SK-N-SH treated with all-trans-retinoic acid at 6 μM for 48 hours (cell line): Measurements from ENCODE around the gene PRKCE.
"Not testable (repeated sequence)": the region's sequence is repeated elsewhere in the genome, so short reads cannot be mapped to it uniquely, and the experiment has no call there.

Experiments used
- ATAC-seq: fragments of 200-7000 bp; cut with Tn5 transposase; 3 replicates; pipeline ENCODE4 v1.9.1; 2020; ENCODE audit warnings: mild to moderate bottlenecking, moderate library complexity
- ARNTL ChIP-seq: fragments of 450-650 bp; formaldehyde crosslinking; IDR thresholded peaks from 2 replicates; pipeline ENCODE4 v1.5.0; 2020; ENCODE audit warnings: low read depth, mild to moderate bottlenecking, moderate library complexity, borderline replicate concordance
- BACH2 ChIP-seq: fragments of 250-450 bp; sonication (Bioruptor Pico); IDR thresholded peaks from 2 replicates; pipeline ENCODE4 v1.9.0; 2021; ENCODE audit warnings: mild to moderate bottlenecking, borderline replicate concordance
- CSDC2 ChIP-seq: fragments of 250-450 bp; sonication (Bioruptor Pico); IDR thresholded peaks from 2 replicates; pipeline ENCODE4 v1.5.0; 2020; ENCODE audit warnings: mild to moderate bottlenecking, moderate library complexity
- ESRRG ChIP-seq: fragments of 250-450 bp; sonication (Bioruptor Pico); IDR thresholded peaks from 2 replicates; pipeline ENCODE4 v1.6.1; 2021; ENCODE audit warnings: mild to moderate bottlenecking
- GLIS3 ChIP-seq: fragments of 250-450 bp; sonication (Bioruptor Pico); IDR thresholded peaks from 2 replicates; pipeline ENCODE4 v1.5.0; 2020; ENCODE audit warnings: mild to moderate bottlenecking, moderate library complexity
- ISL1 ChIP-seq: fragments of 250-450 bp; sonication (Bioruptor Pico); IDR thresholded peaks from 2 replicates; pipeline ENCODE4 v2.1.2; 2022; ENCODE audit warnings: mild to moderate bottlenecking, moderate library complexity
- OSR1 ChIP-seq: fragments of 250-450 bp; sonication (Bioruptor Pico); IDR thresholded peaks from 2 replicates; pipeline ENCODE4 v1.8.0; 2022; ENCODE audit warnings: moderate library complexity, mild to moderate bottlenecking, inconsistent platforms
- PATZ1 ChIP-seq: fragments of 250-450 bp; sonication (Bioruptor Pico); IDR thresholded peaks from 2 replicates; pipeline ENCODE4 v1.8.0; 2020; ENCODE audit warnings: mild to moderate bottlenecking, moderate library complexity, borderline replicate concordance
- PPARA ChIP-seq: fragments of 250-450 bp; sonication (Bioruptor Pico); IDR thresholded peaks from 2 replicates; pipeline ENCODE4 v1.5.0; 2020; ENCODE audit warnings: mild to moderate bottlenecking, borderline replicate concordance
- RARB ChIP-seq: fragments of 250-450 bp; sonication (Bioruptor Pico); IDR thresholded peaks from 2 replicates; pipeline ENCODE4 v1.8.0; 2021; ENCODE audit warnings: mild to moderate bottlenecking, moderate library complexity
- TOX ChIP-seq: fragments of 250-450 bp; sonication (Bioruptor Pico); IDR thresholded peaks from 2 replicates; pipeline ENCODE4 v1.8.0; 2021; ENCODE audit warnings: mild to moderate bottlenecking, moderate library complexity, borderline replicate concordance
- ZFP30 ChIP-seq: fragments of 450-650 bp; formaldehyde crosslinking; IDR thresholded peaks from 2 replicates; pipeline ENCODE4 v1.5.0; 2022; ENCODE audit warnings: mild to moderate bottlenecking, moderate library complexity
- ZNF565 ChIP-seq: fragments of 450-650 bp; formaldehyde crosslinking; conservative IDR thresholded peaks from 2 replicates; pipeline ENCODE4 v1.5.0; 2020; ENCODE audit warnings: low read depth, mild to moderate bottlenecking, moderate library complexity
- ZNF70 ChIP-seq: fragments of 450-650 bp; formaldehyde crosslinking; IDR thresholded peaks from 2 replicates; pipeline ENCODE4 v1.5.0; 2020; ENCODE audit warnings: mild to moderate bottlenecking, moderate library complexity
- ZNF8 ChIP-seq: fragments of 450-650 bp; formaldehyde crosslinking; IDR thresholded peaks from 2 replicates; pipeline ENCODE4 v1.5.0; 2020; ENCODE audit warnings: mild to moderate bottlenecking, moderate library complexity
- TF ChIP-seq, protein P1 (sequence below): fragments of 250-450 bp; sonication (Bioruptor Pico); IDR thresholded peaks from 2 replicates; pipeline ENCODE4 v1.5.1; 2020; ENCODE audit warnings: low read depth, mild to moderate bottlenecking, moderate library complexity
- TF ChIP-seq, protein P2 (sequence below): fragments of 250-450 bp; sonication (Bioruptor Pico); IDR thresholded peaks from 2 replicates; pipeline ENCODE4 v1.5.1; 2021; ENCODE audit warnings: mild to moderate bottlenecking, moderate library complexity
- TF ChIP-seq, protein P3 (sequence below): fragments of 250-450 bp; sonication (Bioruptor Pico); IDR thresholded peaks from 2 replicates; pipeline ENCODE4 v1.5.0; 2020; ENCODE audit warnings: mild to moderate bottlenecking, moderate library complexity

The PRKCE gene

GRCh38 chr2:45714679-45715078 lies 63.2 kb downstream of the PRKCE start:
- TF ChIP-seq, protein P1, sequence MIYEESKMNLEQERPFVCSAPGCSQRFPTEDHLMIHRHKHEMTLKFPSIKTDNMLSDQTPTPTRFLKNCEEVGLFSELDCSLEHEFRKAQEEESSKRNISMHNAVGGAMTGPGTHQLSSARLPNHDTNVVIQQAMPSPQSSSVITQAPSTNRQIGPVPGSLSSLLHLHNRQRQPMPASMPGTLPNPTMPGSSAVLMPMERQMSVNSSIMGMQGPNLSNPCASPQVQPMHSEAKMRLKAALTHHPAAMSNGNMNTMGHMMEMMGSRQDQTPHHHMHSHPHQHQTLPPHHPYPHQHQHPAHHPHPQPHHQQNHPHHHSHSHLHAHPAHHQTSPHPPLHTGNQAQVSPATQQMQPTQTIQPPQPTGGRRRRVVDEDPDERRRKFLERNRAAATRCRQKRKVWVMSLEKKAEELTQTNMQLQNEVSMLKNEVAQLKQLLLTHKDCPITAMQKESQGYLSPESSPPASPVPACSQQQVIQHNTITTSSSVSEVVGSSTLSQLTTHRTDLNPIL (CRISPR knock-in tag) = no peak
- TF ChIP-seq PATZ1 (CRISPR knock-in tag) = no peak
- TF ChIP-seq CSDC2 (CRISPR knock-in tag) = no peak
- TF ChIP-seq TOX = no peak
- TF ChIP-seq RARB (CRISPR knock-in tag) = no peak
- TF ChIP-seq BACH2 (CRISPR knock-in tag) = no peak
- TF ChIP-seq, protein P2, sequence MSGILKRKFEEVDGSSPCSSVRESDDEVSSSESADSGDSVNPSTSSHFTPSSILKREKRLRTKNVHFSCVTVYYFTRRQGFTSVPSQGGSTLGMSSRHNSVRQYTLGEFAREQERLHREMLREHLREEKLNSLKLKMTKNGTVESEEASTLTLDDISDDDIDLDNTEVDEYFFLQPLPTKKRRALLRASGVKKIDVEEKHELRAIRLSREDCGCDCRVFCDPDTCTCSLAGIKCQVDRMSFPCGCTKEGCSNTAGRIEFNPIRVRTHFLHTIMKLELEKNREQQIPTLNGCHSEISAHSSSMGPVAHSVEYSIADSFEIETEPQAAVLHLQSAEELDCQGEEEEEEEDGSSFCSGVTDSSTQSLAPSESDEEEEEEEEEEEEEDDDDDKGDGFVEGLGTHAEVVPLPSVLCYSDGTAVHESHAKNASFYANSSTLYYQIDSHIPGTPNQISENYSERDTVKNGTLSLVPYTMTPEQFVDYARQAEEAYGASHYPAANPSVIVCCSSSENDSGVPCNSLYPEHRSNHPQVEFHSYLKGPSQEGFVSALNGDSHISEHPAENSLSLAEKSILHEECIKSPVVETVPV (CRISPR knock-in tag) = no peak
- no peak for TF ChIP-seq ESRRG (CRISPR knock-in tag)
- TF ChIP-seq ARNTL (CRISPR knock-in tag) = no peak
- TF ChIP-seq OSR1 (CRISPR knock-in tag) = no peak
- no peak for TF ChIP-seq PPARA (CRISPR knock-in tag)
- no peak for TF ChIP-seq ZNF8
- TF ChIP-seq, all 23 proteins: peak for 0
- ATAC-seq = no peak

- no peak for ATAC-seq
- TF ChIP-seq BACH2 (CRISPR knock-in tag) (no peak), ZFP30 (CRISPR knock-in tag) (no peak), ZNF70 (CRISPR knock-in tag) (no peak), PPARA (CRISPR knock-in tag) (no peak), PATZ1 (CRISPR knock-in tag) (no peak), OSR1 (CRISPR knock-in tag) (no peak), GLIS3 (CRISPR knock-in tag) (no peak), ISL1 (no peak), ZNF565 (CRISPR knock-in tag) (no peak), TOX (no peak), ESRRG (CRISPR knock-in tag) (no peak), CSDC2 (CRISPR knock-in tag) (no peak)
- TF ChIP-seq, protein P2 (CRISPR knock-in tag) = no peak
- TF ChIP-seq, protein P1 (CRISPR knock-in tag) = no peak
- TF ChIP-seq, protein P3, sequence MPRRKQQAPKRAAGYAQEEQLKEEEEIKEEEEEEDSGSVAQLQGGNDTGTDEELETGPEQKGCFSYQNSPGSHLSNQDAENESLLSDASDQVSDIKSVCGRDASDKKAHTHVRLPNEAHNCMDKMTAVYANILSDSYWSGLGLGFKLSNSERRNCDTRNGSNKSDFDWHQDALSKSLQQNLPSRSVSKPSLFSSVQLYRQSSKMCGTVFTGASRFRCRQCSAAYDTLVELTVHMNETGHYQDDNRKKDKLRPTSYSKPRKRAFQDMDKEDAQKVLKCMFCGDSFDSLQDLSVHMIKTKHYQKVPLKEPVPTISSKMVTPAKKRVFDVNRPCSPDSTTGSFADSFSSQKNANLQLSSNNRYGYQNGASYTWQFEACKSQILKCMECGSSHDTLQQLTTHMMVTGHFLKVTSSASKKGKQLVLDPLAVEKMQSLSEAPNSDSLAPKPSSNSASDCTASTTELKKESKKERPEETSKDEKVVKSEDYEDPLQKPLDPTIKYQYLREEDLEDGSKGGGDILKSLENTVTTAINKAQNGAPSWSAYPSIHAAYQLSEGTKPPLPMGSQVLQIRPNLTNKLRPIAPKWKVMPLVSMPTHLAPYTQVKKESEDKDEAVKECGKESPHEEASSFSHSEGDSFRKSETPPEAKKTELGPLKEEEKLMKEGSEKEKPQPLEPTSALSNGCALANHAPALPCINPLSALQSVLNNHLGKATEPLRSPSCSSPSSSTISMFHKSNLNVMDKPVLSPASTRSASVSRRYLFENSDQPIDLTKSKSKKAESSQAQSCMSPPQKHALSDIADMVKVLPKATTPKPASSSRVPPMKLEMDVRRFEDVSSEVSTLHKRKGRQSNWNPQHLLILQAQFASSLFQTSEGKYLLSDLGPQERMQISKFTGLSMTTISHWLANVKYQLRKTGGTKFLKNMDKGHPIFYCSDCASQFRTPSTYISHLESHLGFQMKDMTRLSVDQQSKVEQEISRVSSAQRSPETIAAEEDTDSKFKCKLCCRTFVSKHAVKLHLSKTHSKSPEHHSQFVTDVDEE = no peak
Measured at GRCh38 chr2:45715601-45716379, 64.3 kb downstream of the PRKCE start.

- not testable (repeated sequence) for ATAC-seq
Measured at GRCh38 chr2:45716432-45716831, 65.0 kb downstream of the PRKCE start.
